ENCODE measurements around the gene IZUMO1.

DNA sequence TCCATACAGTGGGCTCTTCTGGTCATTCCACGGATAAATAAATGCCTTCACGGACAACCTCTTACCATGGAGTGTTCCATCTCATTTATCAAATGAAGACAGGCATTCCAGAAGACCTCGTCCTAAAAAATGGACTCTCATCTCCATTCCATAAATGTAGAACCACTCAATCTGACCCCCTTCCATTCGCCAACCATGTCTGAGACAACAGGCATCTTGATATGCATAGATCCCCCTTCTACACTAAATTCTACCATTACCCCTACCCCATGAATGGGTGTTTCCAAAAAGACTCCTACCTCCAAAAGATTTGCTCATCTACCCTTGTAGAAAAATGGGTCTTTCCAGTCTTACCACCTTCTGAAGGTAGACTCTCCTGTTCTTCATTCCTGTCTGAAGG lies 15.3 kb downstream of the IZUMO1 start:
- TF ChIP-seq, protein P1, sequence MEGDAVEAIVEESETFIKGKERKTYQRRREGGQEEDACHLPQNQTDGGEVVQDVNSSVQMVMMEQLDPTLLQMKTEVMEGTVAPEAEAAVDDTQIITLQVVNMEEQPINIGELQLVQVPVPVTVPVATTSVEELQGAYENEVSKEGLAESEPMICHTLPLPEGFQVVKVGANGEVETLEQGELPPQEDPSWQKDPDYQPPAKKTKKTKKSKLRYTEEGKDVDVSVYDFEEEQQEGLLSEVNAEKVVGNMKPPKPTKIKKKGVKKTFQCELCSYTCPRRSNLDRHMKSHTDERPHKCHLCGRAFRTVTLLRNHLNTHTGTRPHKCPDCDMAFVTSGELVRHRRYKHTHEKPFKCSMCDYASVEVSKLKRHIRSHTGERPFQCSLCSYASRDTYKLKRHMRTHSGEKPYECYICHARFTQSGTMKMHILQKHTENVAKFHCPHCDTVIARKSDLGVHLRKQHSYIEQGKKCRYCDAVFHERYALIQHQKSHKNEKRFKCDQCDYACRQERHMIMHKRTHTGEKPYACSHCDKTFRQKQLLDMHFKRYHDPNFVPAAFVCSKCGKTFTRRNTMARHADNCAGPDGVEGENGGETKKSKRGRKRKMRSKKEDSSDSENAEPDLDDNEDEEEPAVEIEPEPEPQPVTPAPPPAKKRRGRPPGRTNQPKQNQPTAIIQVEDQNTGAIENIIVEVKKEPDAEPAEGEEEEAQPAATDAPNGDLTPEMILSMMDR (IDR thresholded peaks at IDR 0.05), result no peak
- TF ChIP-seq POLR2AphosphoS5 (IDR thresholded peaks at IDR 0.05), result no peak

All from esophagus muscularis mucosa (tissue), 3 donors.